BLaER1 treated with 17β-estradiol and CSF1 and Interleukin-3, amounts not matched to agents 10 nM and 100 nM (cell line): ENCODE measurements around the gene TPRKB.
"Not testable (repeated sequence)": the region's sequence is repeated elsewhere in the genome, so short reads cannot be mapped to it uniquely, and the experiment has no call there.

ENCODE experiments used
- H3K27ac ChIP-seq, 11 experiments: shearing (Covaris generic); formaldehyde crosslinking; 2 replicates each; pipeline ENCODE4 v1.8.1; 2022
- H3K27me3 ChIP-seq, 11 experiments: shearing (Covaris generic); formaldehyde crosslinking; 2 replicates each; pipeline ENCODE4 v1.8.1; 2022
- H3K36me3 ChIP-seq, 11 experiments: shearing (Covaris generic); formaldehyde crosslinking; 2 replicates each; pipeline ENCODE4 v1.8.1; 2022
- H3K4me1 ChIP-seq, 10 experiments: shearing (Covaris generic); formaldehyde crosslinking; 2 replicates each; pipeline ENCODE4 v1.8.1; 2022
- H3K4me2 ChIP-seq, 11 experiments: shearing (Covaris generic); formaldehyde crosslinking; 2 replicates each; pipeline ENCODE4 v1.8.1; 2022
- H3K4me3 ChIP-seq, 10 experiments: shearing (Covaris generic); formaldehyde crosslinking; 2 replicates each; pipeline ENCODE4 v1.8.1; 2022
- H3K9ac ChIP-seq, 11 experiments: shearing (Covaris generic); formaldehyde crosslinking; 2 replicates each; pipeline ENCODE4 v1.8.1; 2022
- H3K9me3 ChIP-seq, 11 experiments: shearing (Covaris generic); formaldehyde crosslinking; replicated peaks in 1 of 11; 2 replicates each; pipeline ENCODE4 v1.8.1; 2022
- H4K20me1 ChIP-seq, 11 experiments: shearing (Covaris generic); formaldehyde crosslinking; 2 replicates each; pipeline ENCODE4 v1.8.1; 2022
- Cebpa-rat ChIP-seq, 11 experiments: shearing (Covaris generic); IDR thresholded peaks; 2 replicates each; pipeline ENCODE4 v1.8.1; 2022

TPRKB gene

GRCh38 chr2:73772819-73773218 lies 35.7 kb upstream of the TPRKB start:
- Histone ChIP-seq H3K4me2 (no peak overlapping the region), H3K9me3 (no peaks in the 10 kb centered on the region), H3K4me1 (peaks cover 0 to 14% (median 3%) of the 10 kb centered on the region in 10 experiments; a peak in 8 of 20 replicates), H3K27me3 (no peaks in the 10 kb centered on the region), H3K27ac (no peak overlapping the region), H3K9ac (no peak overlapping the region), H3K4me3 (no peak overlapping the region), H4K20me1 (peaks cover 0 to 52% (median 4%) of the 10 kb centered on the region in 11 experiments; a peak in 9 of 22 replicates), H3K36me3 (peaks cover 90 to 100% (median 97%) of the 10 kb centered on the region in 11 experiments)
- TF ChIP-seq Cebpa-rat (IDR thresholded peaks at IDR 0.05) = no peak

- Histone ChIP-seq H3K9ac (no peak overlapping the region), H3K4me2 (no peak overlapping the region), H3K27ac (no peak overlapping the region), H3K36me3 (peaks cover 93 to 100% (median 98%) of the 10 kb centered on the region in 11 experiments), H3K4me3 (no peak overlapping the region), H3K4me1 (no peaks in the 10 kb centered on the region), H4K20me1 (peaks cover 0 to 61% (median 4%) of the 10 kb centered on the region in 11 experiments; a peak in 8 of 22 replicates), H3K27me3 (no peaks in the 10 kb centered on the region), H3K9me3 (no peaks in the 10 kb centered on the region)
- no peak for TF ChIP-seq Cebpa-rat (IDR thresholded peaks at IDR 0.05)
Observed at GRCh38 chr2:73770725-73771124, 33.6 kb upstream of the TPRKB start.

- no peak for TF ChIP-seq Cebpa-rat (IDR thresholded peaks at IDR 0.05)
- Histone ChIP-seq H3K27ac (no peak overlapping the region), H3K9ac (no peak overlapping the region), H3K4me1 (no peaks in the 10 kb centered on the region), H3K4me3 (no peak overlapping the region), H4K20me1 (peaks cover 0 to 42% (median 5%) of the 10 kb centered on the region in 11 experiments; a peak in 8 of 22 replicates), H3K9me3 (no peaks in the 10 kb centered on the region), H3K36me3 (peaks cover 92 to 100% (median 99%) of the 10 kb centered on the region in 11 experiments), H3K27me3 (no peaks in the 10 kb centered on the region), H3K4me2 (no peak overlapping the region)
Observed at GRCh38 chr2:73766994-73767393, 29.8 kb upstream of the TPRKB start.

- H3K4me3 ChIP-seq = no peak overlapping the region
- H3K36me3 ChIP-seq = peaks cover 94 to 100% (median 99%) of the 10 kb centered on the region in 11 experiments
- no peaks in the 10 kb centered on the region for H3K27me3 ChIP-seq
- H4K20me1 ChIP-seq = peaks cover 0 to 41% (median 8%) of the 10 kb centered on the region in 11 experiments; a peak in 8 of 22 replicates
- H3K4me2 ChIP-seq = no peak overlapping the region
- no peak overlapping the region for H3K27ac ChIP-seq
- no peak for TF ChIP-seq Cebpa-rat (IDR thresholded peaks at IDR 0.05)
- H3K9me3 ChIP-seq = no peaks in the 10 kb centered on the region
- H3K4me1 ChIP-seq = no peaks in the 10 kb centered on the region
- H3K9ac ChIP-seq = no peak overlapping the region
Observed at GRCh38 chr2:73766349-73766748, 29.2 kb upstream of the TPRKB start.

GRCh38 chr2:73764945-73765344 lies 27.8 kb upstream of the TPRKB start:
- Histone ChIP-seq H3K27me3 (no peaks in the 10 kb centered on the region), H3K4me1 (no peaks in the 10 kb centered on the region), H4K20me1 (peaks cover 0 to 30% (median 8%) of the 10 kb centered on the region in 11 experiments; a peak in 8 of 22 replicates), H3K36me3 (peaks cover 94 to 100% (median 100%) of the 10 kb centered on the region in 11 experiments), H3K9ac (no peak overlapping the region), H3K27ac (no peak overlapping the region), H3K4me3 (no peak overlapping the region), H3K9me3 (no peaks in the 10 kb centered on the region), H3K4me2 (no peak overlapping the region)
- no peak for TF ChIP-seq Cebpa-rat (IDR thresholded peaks at IDR 0.05)

GRCh38 chr2:73762571-73762970 lies 25.4 kb upstream of the TPRKB start:
- no peak overlapping the region for H3K4me2 ChIP-seq
- no peaks in the 10 kb centered on the region for H3K9me3 ChIP-seq
- no peak for TF ChIP-seq Cebpa-rat (IDR thresholded peaks at IDR 0.05)
- H3K36me3 ChIP-seq = peaks cover 95 to 100% (median 100%) of the 10 kb centered on the region in 11 experiments
- no peak overlapping the region for H3K9ac ChIP-seq
- no peaks in the 10 kb centered on the region for H3K27me3 ChIP-seq
- no peaks in the 10 kb centered on the region for H3K4me1 ChIP-seq
- H3K27ac ChIP-seq = no peak overlapping the region
- peaks cover 0 to 15% (median under 1%) of the 10 kb centered on the region in 11 experiments; a peak in 8 of 22 replicates for H4K20me1 ChIP-seq
- H3K4me3 ChIP-seq = no peak overlapping the region

GRCh38 chr2:73759904-73760303 lies 22.8 kb upstream of the TPRKB start:
- no peak overlapping the region for H3K4me3 ChIP-seq
- H3K36me3 ChIP-seq = peaks cover 97 to 100% (median 100%) of the 10 kb centered on the region in 11 experiments
- H3K4me1 ChIP-seq = no peaks in the 10 kb centered on the region
- no peak overlapping the region for H3K27ac ChIP-seq
- peaks cover 11 to 18% (median 17%) of the 10 kb centered on the region in 11 experiments for H3K9me3 ChIP-seq
- H3K9ac ChIP-seq = no peak overlapping the region
- no peak for TF ChIP-seq Cebpa-rat (IDR thresholded peaks at IDR 0.05)
- peaks cover 0 to 14% (median 0%) of the 10 kb centered on the region in 11 experiments; a peak in 2 of 22 replicates for H4K20me1 ChIP-seq
- no peak overlapping the region for H3K4me2 ChIP-seq
- no peaks in the 10 kb centered on the region for H3K27me3 ChIP-seq

GRCh38 chr2:73759285-73759764 lies 22.2 kb upstream of the TPRKB start:
- Histone ChIP-seq H3K27ac (no peak overlapping the region), H3K4me2 (no peak overlapping the region), H3K27me3 (no peaks in the 10 kb centered on the region), H3K9ac (no peak overlapping the region), H3K9me3 (peaks cover 16 to 24% (median 23%) of the 10 kb centered on the region in 11 experiments), H4K20me1 (peaks cover 0 to 10% (median 0%) of the 10 kb centered on the region in 11 experiments; a peak in 2 of 22 replicates), H3K36me3 (peaks cover 97 to 100% (median 99%) of the 10 kb centered on the region in 11 experiments), H3K4me1 (no peaks in the 10 kb centered on the region), H3K4me3 (no peak overlapping the region)
- TF ChIP-seq Cebpa-rat (IDR thresholded peaks at IDR 0.05) = no peak

- H3K27ac ChIP-seq, H3K4me2 ChIP-seq, H3K27me3 ChIP-seq, H3K9ac ChIP-seq, H4K20me1 ChIP-seq, H3K4me1 ChIP-seq, H3K4me3 ChIP-seq: not testable (repeated sequence)
- H3K9me3 ChIP-seq = peaks cover 21 to 29% (median 28%) of the 10 kb centered on the region in 11 experiments
- H3K36me3 ChIP-seq = peaks cover 84 to 97% (median 92%) of the 10 kb centered on the region in 11 experiments
Observed at GRCh38 chr2:73754332-73754731, 17.2 kb upstream of the TPRKB start.

- Histone ChIP-seq H3K9me3 (peaks cover under 1 to 23% (median 9%) of the 10 kb centered on the region in 11 experiments; a peak in 19 of 22 replicates), H3K27ac (no peak overlapping the region), H3K4me1 (0 out of 20 replicates have a peak, but pooled peaks cover 0 to 4% (median 0%) of the 10 kb centered on the region in 10 experiments), H3K9ac (no peak overlapping the region), H3K36me3 (peaks cover 61 to 97% (median 80%) of the 10 kb centered on the region in 11 experiments), H4K20me1 (peaks cover 0 to 8% (median 0%) of the 10 kb centered on the region in 11 experiments; a peak in 1 of 22 replicates), H3K4me2 (no peak overlapping the region), H3K4me3 (no peak overlapping the region), H3K27me3 (no peaks in the 10 kb centered on the region)
- no peak for TF ChIP-seq Cebpa-rat (IDR thresholded peaks at IDR 0.05)
Observed at GRCh38 chr2:73749314-73749713, 12.2 kb upstream of the TPRKB start.
